SHP77 treated with DMSO at 0.1 percent for 48 hours (cell line): ENCODE data around the gene RAB11FIP3.
A peak's percentile ranks its signal among the peaks of the same experiment; 100 is the strongest.
"Not testable (repeated sequence)": the region's sequence is repeated elsewhere in the genome, so short reads cannot be mapped to it uniquely, and the experiment has no call there.

ENCODE experiments used
- DNase-seq: peaks from one replicate; lab custom pipeline; 2025; lab: John Stamatoyannopoulos, UW

RAB11FIP3 gene

DNA sequence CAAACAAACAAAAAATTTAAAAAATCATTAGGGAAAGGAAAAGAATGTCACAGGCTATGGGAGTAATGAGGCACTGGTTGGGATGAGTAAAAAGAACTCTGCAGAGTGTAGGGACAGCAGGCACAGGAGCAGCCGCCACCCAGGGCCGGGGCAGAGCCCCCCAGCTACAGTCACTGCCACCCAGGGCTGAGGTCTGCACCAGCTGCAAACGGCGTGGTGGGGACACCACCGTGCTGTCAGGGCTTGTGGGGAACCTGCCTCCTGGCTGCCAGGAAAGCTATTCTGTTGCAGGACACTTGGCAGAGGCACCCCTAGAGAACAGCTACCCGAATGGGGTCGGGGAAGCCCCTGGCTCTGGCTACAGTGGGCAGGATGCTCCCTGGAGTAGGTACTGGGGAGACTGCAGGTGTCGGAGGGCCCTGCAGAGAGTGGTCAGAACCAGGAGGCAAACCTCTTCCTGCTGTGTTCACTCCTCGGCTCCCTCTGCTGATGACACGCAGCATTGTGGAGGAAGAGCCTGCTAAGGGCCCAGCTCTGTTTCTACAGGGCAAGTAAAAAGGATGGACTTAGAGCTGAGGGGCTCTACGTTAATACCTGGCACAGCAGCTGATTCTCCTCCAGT, 69.8 kb downstream of the RAB11FIP3 start:
- DNase-seq, result no peak

DNA sequence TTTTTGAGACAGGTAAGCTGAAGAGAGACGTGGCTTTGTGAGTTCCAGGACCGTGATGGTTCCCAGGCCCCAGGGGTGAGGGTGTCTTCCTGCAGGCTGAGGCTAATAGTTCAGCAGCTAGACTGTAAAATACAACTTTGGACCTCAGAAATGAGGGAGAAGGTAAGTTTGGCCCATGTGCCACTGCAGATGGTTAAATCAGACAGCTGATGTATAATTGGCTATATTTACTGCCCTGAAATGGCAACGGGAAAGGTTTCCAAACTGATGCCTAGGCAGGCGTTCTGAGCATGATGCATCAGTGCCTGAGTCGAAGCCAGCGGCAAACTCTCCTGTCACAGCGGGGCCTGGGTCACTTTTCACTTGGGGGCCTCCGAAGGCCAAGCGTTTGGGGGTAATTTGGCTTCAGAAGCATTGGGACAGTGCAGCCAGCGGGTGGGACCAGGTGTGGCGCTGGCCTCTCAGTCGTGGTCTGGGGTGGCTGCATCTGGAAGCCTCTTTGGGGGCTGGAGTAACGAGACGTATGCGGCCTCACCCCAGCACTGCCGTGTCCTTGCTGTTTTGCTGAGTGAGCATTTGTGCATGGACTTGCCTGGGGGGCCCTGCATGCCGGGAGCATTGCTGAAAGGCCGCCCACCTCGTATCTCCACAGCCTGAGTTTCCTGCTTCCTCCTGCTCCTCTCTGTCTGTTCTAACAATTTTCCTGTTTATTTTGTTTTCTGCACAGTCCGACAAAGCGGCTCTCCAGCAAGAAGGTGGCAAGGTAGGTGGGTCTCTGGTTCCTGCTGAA, 70.8 kb downstream of the RAB11FIP3 start:
- DNase-seq, result no peak

DNA sequence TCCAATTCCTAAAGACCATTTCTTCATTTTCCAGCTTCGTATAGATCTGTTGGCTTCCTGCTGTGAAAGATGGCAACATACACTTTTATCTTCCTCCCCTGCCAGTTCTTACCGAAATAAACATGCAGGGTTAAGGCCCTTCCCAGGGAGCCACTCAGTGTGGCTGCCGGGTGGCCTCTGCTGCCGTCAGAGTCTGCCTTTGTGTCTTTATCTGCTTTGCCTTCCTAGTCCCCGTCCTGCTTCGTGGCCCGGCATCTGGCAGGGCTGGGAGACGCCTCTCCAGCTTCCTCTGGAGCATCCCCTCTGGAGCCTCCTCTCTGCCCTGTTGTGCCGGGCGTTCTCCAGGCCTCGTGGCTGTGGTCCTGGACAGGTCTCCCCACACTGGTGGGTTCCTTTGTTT, 71.8 kb downstream of the RAB11FIP3 start:
- no peak for DNase-seq

DNA sequence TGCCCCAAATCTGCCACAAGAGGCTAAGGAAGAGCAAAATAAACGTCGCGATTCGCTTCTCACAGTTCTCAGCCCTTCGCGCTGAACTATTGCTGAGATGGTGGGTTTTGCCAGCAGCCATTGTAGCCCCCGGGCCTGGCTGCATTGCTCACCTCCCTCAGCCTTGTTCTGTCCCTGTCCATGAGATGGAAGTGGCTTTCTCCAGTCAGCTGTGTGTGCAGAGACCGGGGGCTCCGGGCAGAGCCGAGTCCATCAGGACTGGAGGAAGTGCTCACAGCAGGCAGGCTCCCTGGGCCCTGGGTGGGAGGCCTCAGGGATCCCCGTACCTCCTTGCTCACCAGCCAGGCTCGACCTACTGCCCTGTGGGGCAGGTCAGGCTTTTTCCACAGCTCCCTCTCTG, 74.5 kb downstream of the RAB11FIP3 start:
- DNase-seq, result no peak

DNA sequence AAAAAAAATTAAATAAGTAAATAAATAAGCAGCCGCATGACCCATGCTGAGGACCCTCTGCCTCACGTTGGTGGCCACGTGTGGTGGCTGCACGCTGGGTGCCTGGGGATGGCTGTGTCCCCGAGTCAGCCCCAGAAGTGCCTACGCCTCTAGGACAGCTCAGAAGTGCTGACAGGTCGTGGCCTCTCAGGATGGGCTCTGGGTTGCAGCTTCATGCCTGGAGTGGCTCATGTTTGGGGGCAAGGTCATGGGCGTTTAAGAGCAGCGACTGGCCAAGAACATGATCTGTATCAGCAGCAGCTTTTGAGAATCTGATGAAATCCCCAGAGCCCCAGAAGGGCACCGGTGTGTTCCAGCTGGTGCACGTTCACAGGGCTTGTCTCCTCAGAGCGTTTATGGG, 75.3 kb downstream of the RAB11FIP3 start:
- DNase-seq, result no peak

DNA sequence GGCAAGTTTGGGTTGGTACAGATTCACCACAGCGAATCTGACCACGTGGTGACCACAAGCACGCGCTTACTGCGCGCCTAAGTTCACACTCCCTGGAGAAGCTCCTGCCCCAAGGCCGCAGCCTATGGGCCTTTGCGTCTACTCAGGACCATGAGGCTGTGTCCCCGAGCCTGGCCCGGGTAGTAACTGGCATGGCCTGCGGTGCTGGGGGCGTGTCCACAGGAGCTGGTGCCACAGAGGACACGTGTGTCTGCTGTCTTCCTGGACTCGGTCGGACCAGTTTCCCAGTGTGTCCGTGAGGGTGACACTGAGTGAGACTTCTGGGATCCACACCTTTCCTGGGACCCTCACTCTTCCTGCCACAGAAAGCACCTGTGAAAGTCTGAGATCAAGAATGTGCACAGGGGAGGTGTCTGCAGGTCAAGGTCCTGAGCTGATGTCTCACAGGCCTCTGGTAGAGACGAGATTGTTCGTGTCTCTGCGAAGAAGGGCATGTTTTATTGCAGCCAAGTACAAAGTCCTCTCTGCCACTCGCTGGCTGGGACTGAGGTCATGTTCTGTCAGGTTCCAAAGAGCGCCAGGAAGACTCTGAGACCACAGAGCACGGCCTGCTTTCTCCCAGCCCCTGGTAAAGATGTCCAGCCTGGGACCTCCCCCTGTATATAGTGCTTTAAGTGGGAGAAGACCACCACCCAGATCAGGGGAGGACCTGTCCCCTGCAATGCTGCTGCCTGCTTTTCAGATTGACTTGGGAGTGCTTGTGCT, 76.9 kb downstream of the RAB11FIP3 start:
- DNase-seq, result no peak

DNA sequence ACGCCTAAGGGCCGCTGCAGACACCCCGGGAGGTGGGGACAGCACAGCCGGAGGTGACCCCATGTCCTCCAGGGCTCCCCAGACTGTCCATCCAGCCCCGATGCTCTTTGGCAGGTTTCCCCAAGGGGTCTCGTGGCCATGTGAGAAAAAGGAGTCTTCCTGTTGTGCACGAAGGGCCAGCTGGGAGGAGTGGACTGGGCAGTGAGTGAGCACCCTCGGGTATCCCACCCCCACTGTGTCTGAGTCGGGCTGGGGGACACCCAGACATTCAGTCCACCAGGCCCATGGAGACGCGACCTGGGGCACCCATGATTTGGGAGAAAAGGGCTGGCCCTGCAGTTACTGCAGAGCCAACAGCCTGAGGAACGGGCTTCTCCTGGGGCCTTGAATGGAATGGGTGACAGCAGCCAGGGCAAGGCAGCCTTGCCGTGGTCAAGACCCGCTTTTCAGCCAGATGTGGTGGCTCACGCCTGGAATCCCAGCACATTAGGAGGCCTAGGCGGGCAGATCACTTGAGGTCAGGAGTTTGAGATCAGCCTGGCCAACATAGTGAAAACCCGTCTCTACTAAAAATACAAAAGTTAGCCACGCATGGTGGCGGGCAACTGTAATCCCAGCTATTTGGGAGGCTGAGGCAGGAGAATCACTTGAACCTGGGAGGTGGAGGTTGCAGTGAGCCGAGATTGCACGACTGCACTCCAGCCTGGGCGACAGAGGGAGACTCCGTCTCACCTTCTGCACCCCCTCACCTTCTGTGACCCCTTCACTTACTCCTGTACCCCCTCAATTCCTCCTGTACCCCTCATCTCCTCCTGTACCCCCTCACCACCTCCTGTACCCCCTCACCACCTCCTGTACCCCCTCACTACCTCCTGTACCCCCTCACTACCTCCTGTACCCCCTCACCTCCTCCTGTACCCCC, 78.0 kb downstream of the RAB11FIP3 start:
- DNase-seq, result no peak

DNA sequence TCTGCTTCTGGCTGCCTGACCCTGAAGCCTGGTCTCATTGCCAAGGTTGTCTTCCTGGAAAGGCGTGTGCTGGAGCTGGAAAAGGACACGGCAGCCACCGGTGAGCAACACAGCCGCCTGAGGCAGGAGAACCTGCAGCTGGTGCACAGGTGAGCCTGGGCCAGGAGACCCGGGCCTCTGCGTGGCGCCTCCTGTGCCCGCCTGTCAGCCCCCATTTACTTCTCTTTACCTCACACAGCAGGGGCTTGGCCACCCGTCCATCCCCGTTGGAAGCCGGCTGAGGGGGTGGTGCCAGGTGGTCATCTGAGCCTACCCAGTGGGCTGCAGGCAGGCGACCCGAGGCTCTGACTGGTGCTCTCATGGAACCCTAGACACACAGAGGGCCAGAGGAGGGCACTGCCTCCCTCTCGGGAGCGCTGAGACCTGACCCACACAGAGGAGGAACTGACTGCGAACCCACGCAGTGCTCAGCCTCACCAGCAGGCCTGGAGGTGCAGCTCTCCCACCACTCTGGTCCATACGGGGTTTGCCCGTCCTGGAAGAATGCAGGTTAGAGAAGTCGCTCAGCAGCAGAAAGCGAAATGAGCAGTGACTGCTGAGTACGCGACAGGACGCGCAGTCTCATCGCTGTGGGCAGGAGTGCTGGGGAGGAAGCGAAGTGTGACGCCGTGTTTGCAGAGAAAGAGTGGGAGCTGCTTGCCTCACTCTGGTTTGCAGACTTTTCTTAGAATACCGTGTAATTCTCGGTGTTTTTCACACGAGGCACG, 80.2 kb downstream of the RAB11FIP3 start:
- DNase-seq, result no peak

DNA sequence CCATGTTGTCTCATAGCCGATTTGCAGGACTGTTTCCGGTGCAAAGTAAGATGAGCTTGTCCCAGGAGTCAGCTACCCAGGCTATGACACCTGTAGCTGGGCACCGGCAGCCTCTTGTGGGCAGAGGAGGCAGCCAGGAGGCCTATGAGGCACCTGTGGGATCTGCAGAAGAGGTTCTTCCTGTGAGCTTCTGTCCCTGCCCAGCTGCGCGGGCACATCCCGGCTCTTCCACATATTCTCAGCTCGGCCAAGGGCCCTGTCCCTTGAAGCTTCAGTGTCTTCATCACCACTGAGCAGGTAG, 80.7 kb downstream of the RAB11FIP3 start:
- DNase-seq, result no peak

DNA sequence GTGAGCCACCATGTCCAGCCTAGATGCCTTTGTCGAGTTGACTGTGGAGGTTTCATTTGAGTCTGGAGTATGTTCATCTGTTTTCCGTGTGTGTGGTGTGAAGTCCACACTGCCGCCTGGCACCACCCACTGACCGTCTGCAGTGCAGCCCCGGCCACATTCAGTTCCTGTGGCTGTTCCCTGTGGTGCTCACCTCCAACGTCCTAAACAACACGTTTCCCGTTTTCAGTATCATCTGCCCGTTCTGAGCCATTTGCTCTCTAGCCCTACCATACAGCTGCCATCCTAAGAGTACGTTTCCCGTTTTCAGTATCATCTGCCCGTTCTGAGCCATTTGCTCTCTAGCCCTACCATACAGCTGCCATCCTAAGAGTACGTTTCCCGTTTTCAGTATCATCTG, 82.1 kb downstream of the RAB11FIP3 start:
- not testable (repeated sequence) for DNase-seq

DNA sequence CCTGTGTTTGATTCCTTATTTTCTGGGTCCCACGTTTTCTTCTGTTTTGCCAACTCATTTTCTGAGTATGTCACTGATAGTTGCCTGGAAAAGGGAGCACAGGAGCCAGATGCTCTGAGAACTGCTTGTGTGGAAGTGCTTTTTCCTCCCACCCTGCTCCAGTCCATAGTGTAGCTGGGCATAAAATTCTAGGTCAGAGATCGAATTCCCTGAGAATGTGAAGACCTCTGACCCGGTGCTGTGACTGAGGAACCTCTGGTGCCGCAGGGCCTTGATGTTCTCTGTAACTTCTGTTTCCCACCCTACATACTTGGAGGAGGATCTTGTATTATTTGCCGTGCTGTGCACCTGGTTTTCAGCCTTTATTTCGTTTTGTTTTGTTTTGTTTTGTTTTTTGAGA, 82.5 kb downstream of the RAB11FIP3 start:
- no peak for DNase-seq

DNA sequence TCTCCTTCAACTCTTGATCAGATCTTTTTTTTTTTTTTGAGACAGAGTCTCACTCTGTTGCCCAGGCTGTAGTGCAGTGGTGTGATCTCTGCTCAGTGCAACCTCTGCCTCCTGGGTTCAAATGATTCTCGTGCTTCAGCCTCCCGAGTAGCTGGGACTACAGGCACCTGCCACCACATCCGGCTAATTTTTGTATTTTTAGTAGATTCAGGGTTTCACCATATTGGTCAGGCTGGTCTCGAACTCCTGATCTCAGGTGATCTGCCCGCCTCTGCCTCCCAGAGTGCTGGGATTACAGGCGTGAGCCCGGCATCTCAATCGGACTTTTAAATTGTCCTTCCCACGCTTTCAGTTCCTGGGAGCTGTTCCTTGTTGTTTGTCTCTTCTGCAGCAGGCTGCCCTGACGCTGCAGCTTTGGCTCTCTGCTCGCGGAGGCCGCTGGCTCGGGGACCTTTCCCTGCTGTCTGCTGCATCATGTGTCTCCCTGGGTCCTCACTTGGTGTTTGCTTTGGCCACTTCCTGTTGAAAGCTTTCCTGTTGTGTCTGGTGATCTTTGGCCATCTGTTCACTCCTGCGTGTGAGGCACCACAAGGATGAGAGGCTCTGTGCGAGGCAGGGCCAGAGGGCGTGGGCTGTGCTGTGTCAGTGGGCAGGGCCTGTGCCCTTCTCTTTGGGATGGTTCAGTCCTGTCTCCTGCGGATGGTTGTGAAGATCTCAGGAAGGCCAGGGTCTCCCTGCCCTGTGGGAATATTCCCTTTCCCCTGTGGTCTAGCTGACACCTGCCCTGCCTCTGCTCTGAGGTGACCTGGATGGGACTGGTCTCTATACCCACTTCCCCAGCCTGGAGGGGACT, 83.7 kb downstream of the RAB11FIP3 start:
- peak; percentile 54 for DNase-seq

DNA sequence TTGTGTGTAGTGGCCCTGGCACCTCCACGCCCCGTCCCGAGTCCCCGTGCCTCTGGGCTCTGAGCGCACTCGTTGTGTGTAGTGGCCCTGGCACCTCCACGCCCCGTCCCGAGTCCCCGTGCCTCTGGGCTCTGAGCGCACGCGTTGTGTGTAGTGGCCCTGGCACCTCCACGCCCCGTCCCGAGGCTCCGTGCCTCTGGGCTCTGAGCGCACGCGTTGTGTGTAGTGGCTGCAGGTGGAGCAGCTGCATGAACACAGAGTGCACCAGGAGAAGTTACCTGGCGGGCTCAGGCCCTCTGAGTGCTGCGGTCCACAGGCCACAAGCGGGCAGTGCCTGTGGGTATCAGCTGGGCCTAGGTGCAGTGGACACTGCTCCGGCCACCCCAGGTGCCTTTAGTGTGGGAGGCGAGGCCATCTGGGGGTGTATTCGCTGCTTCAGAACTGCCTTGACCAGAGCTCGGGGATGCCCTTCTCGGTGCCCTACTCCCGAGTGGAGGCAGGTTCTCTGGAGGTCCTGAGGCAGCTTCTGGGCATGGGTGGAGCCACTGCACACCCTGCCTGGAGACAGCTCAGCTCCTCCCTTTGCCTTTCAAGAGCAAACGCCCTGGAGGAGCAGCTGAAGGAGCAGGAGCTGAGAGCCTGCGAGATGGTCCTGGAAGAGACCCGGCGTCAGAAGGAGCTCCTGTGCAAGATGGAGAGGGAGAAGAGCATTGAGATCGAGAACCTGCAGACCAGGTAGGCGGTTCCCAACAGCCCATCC, 84.8 kb downstream of the RAB11FIP3 start:
- DNase-seq, result no peak

DNA sequence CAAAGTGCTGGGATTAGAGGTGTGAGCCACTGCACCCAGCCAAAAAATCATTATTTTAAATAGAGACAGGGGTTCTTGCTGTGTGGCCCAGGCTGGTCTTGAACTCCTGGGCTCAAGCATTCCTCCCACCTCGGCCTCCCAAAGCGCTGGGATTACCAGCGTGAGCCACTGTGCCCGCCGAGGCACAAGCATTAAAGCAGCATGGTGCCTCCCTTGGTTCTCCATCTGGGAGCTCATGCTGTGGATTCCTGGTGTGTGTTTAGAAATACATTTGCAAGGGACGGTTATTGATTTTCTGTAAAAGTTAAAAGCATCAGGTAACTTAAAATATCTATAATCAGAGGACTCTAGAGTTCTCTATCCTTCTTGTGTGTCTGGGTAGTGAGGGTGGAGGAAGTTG, 87.4 kb downstream of the RAB11FIP3 start:
- no peak for DNase-seq

DNA sequence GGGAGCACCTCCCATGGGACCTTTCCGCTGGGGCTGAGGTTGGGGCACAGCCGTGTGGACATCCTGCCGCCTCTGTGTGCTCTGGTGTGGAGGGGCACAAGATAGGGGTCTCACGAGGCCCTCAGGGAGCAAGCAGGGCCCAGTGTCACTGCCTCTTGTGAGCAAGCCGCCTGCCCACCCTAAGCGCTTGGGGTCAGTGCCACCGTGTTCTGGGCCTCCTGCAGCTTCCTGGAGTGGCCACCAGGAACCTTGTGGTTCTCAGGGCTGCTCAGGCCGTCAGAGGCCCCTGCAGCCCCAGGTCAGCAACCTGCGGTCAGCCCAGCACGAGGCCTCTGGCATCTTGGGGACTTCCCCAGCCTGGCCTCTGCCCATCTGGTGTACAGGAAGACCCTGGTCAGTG, 88.5 kb downstream of the RAB11FIP3 start:
- DNase-seq, result no peak

DNA sequence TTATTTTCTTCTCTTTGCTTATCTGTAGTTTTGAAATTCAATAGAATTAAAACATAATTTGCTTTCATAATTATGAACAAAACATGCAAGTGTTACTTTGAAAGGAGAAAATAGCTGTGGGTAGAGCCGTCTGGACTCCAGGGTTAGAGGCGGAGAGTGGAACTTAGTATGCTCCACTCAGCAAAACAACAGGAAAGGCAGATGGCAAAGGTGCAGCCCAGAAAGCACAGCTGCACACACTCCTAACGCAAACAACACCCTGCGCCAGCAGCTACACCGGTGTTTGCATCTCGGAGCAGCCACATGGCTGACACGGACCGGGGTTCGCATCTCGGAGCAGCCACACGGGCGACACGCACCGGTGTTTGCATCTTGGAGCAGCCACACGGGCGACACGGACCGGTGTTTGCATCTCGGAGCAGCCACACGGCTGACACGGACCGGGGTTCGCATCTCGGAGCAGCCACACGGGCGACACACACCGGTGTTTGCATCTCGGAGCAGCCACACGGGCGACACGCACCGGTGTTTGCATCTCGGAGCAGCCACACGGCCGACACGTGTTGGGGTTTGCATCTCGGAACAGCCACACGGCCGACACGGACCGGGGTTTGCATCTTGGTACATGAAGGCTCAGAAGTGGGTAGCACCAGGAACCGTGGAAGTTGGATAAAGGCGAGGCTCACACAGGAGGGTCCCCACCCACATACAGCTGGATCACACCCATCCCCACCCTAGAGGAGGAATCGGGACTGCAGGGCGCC, 89.9 kb downstream of the RAB11FIP3 start:
- DNase-seq, result peak; percentile 22

DNA sequence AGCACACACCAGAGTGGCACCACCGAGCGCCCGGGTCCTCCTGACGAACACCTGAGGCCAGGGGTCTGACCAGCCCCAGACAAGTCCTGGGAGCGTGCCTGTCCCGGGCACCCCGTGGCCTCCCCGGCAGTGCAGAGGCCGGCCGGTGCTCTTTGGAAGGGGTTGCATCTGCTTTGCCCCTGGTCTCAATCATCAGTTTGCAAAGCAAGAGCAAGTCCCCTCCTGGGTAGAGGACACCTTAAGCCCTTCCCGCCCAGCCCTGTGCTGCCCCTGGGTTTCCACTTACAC, 90.4 kb downstream of the RAB11FIP3 start:
- DNase-seq, result no peak

DNA sequence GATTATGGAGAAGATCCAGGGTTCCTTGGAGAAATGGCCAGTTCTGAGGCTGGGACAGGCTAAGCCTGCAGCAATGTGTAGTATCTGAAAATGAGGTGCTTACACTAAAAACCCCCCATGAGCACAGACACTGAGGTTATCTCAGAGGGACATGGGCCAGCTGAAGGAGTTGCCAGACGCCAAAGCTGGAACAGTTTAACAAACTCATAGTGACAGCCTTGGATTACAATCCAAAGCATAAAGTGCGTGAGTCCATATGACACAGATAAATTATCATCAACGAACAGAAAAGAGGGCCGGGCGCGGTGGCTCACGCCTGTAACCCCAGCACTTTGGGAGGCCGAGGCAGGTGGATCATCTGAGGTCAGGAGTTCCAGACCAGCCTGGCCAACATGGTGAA, 90.9 kb downstream of the RAB11FIP3 start:
- DNase-seq, result no peak

DNA sequence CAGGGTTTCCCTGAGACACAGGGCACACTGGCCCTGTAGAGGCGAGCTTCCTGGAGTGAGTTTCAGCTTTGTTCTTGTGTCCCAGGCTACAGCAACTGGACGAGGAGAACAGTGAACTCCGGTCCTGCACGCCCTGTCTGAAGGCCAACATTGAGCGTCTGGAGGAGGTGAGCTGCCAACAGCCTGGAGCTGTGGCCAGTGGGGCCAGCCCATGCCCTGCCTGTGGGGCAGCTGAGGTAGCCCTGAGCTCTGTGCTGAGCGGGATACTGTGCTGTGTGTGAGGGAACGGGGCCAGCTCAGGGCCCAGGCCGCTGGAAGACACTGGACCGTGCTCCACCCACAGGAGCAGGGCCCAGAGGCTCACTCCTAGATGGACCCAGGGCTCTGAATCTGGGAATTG, 93.4 kb downstream of the RAB11FIP3 start:
- no peak for DNase-seq
